ENCODE results near the gene TCAF2. TPM values are rescaled to one million over a fixed set of nuclear protein-coding genes. Genes with fewer than 3 reads are reported as not detected.
"Not testable (repeated sequence)": the region's sequence is repeated elsewhere in the genome, so short reads cannot be mapped to it uniquely, and the experiment has no call there.

Gene TCAF2
- total RNA-seq (9.4 TPM), polyA plus RNA-seq (ENCODE audit: insufficient read depth in 1 of 8, insufficient read length in 8 of 8, low replicate concordance in 1 of 8) (10 to 100 TPM in 5 of 8 donors, 1 to 10 TPM in 3; 6.8 to 14.0 (median 11.5) TPM)
- long read RNA-seq, donor 1, result 0 reads
- long read RNA-seq, donor 2, result 0 reads
- long read RNA-seq, donor 3, partial matches to known transcripts, result 0 of 5 reads
- long read RNA-seq, donor 3, other reads (novel, unspliced or antisense), result 5 of 5 reads
- long read RNA-seq, donor 4, result 0 reads
- long read RNA-seq, donor 5, partial matches to known transcripts, result 7 of 7 reads
- long read RNA-seq, donor 5, other reads (novel, unspliced or antisense), result 0 of 7 reads
- long read RNA-seq, donor 6, partial matches to known transcripts, result 20 of 20 reads
- long read RNA-seq, donor 6, other reads (novel, unspliced or antisense), result 0 of 20 reads
- long read RNA-seq, donor 7, result 0 reads
- long read RNA-seq, donor 8, result 0 reads
- long read RNA-seq, donor 9, partial matches to known transcripts, result 0 of 1 reads
- long read RNA-seq, donor 9, other reads (novel, unspliced or antisense), result 0 of 1 reads
- long read RNA-seq, donor 10, result 0 reads
- long read RNA-seq, donor 11, full-length matches to known transcripts, result 1 of 1 reads
- long read RNA-seq, donor 11, partial matches to known transcripts, result 0 of 1 reads
- long read RNA-seq, donor 11, other reads (novel, unspliced or antisense), result 0 of 1 reads

- DNase-seq; H3K4me3 ChIP-seq (ENCODE audit: low read length); H3K27me3 ChIP-seq (ENCODE audit: control insufficient read depth, insufficient read depth, low read length); H3K36me3 ChIP-seq (ENCODE audit: control insufficient read depth, insufficient read depth, low read length); H3K9me3 ChIP-seq (replicated peaks; ENCODE audit: control insufficient read depth, low read depth, low read length); H3K27ac ChIP-seq (ENCODE audit: low read length); H3K4me1 ChIP-seq (ENCODE audit: control insufficient read depth, insufficient read depth, low read length): not testable (repeated sequence)
- WGBS (ENCODE audit: insufficient coverage), result no CpG with 5 or more reads among the region's 38 CpGs
These were observed at the start of gene TCAF2 for GRCh38 chr7:143620646-143621045. TSS of gene TCAF2 (plus strand) at chr7:143620974.

- H3K4me3 ChIP-seq (ENCODE audit: low read length); H3K9me3 ChIP-seq (replicated peaks; ENCODE audit: control insufficient read depth, low read depth, low read length); H3K4me1 ChIP-seq (ENCODE audit: control insufficient read depth, insufficient read depth, low read length); DNase-seq; H3K27ac ChIP-seq (ENCODE audit: low read length); H3K27me3 ChIP-seq (ENCODE audit: control insufficient read depth, insufficient read depth, low read length); H3K36me3 ChIP-seq (ENCODE audit: control insufficient read depth, insufficient read depth, low read length): not testable (repeated sequence)
- WGBS (ENCODE audit: insufficient coverage), result no CpG with 5 or more reads among the region's 20 CpGs
These were observed 49.3 kb upstream of the TCAF2 start, which contains the start of gene CTAGE15 for GRCh38 chr7:143571501-143571900. TSS of gene CTAGE15 (plus strand) at chr7:143571801. CDS start at chr7:143571818, 17 bp downstream.

GRCh38 chr7:143588183-143588582 is 32.6 kb upstream of the TCAF2 start:
- no CpG with 5 or more reads among the region's 3 CpGs for WGBS (ENCODE audit: insufficient coverage)
- H3K4me1 ChIP-seq (ENCODE audit: control insufficient read depth, insufficient read depth, low read length); H3K36me3 ChIP-seq (ENCODE audit: control insufficient read depth, insufficient read depth, low read length); DNase-seq; H3K4me3 ChIP-seq (ENCODE audit: low read length); H3K27me3 ChIP-seq (ENCODE audit: control insufficient read depth, insufficient read depth, low read length); H3K9me3 ChIP-seq (replicated peaks; ENCODE audit: control insufficient read depth, low read depth, low read length); H3K27ac ChIP-seq (ENCODE audit: low read length): not testable (repeated sequence)

- not testable (repeated sequence) for H3K27ac ChIP-seq (ENCODE audit: low read length); H3K9me3 ChIP-seq (replicated peaks; ENCODE audit: control insufficient read depth, low read depth, low read length); H3K4me1 ChIP-seq (ENCODE audit: control insufficient read depth, insufficient read depth, low read length); DNase-seq; H3K27me3 ChIP-seq (ENCODE audit: control insufficient read depth, insufficient read depth, low read length); H3K36me3 ChIP-seq (ENCODE audit: control insufficient read depth, insufficient read depth, low read length); H3K4me3 ChIP-seq (ENCODE audit: low read length)
These were observed 30.9 kb upstream of the TCAF2 start for GRCh38 chr7:143589897-143590296.

GRCh38 chr7:143598086-143598485 is 22.7 kb upstream of the TCAF2 start:
- not testable (repeated sequence) for H3K9me3 ChIP-seq (replicated peaks; ENCODE audit: control insufficient read depth, low read depth, low read length); H3K27me3 ChIP-seq (ENCODE audit: control insufficient read depth, insufficient read depth, low read length); H3K4me3 ChIP-seq (ENCODE audit: low read length); DNase-seq; H3K36me3 ChIP-seq (ENCODE audit: control insufficient read depth, insufficient read depth, low read length); H3K4me1 ChIP-seq (ENCODE audit: control insufficient read depth, insufficient read depth, low read length); H3K27ac ChIP-seq (ENCODE audit: low read length)
- WGBS (ENCODE audit: insufficient coverage), result no CpG with 5 or more reads among the region's 11 CpGs

GRCh38 chr7:143603549-143603948 is 17.2 kb upstream of the TCAF2 start:
- H3K4me3 ChIP-seq (ENCODE audit: low read length); DNase-seq: not testable (repeated sequence)
- WGBS (ENCODE audit: insufficient coverage), result no CpG with 5 or more reads among the region's 2 CpGs

GRCh38 chr7:143606088-143606487 is 14.7 kb upstream of the TCAF2 start:
- H3K27ac ChIP-seq (ENCODE audit: low read length), result not testable (repeated sequence)
- no CpG with 5 or more reads among the region's 1 CpG for WGBS (ENCODE audit: insufficient coverage)

More at GRCh38 chr7:143603549-143603948, 17.2 kb upstream of the TCAF2 start:
- not testable (repeated sequence) for H3K27me3 ChIP-seq (ENCODE audit: control insufficient read depth, insufficient read depth, low read length); H3K27ac ChIP-seq (ENCODE audit: low read length); H3K9me3 ChIP-seq (replicated peaks; ENCODE audit: control insufficient read depth, low read depth, low read length); H3K4me1 ChIP-seq (ENCODE audit: control insufficient read depth, insufficient read depth, low read length); H3K36me3 ChIP-seq (ENCODE audit: control insufficient read depth, insufficient read depth, low read length)

GRCh38 chr7:143615545-143615944 is 5.2 kb upstream of the TCAF2 start:
- no CpG with 5 or more reads among the region's 6 CpGs for WGBS (ENCODE audit: insufficient coverage)
- not testable (repeated sequence) for H3K36me3 ChIP-seq (ENCODE audit: control insufficient read depth, insufficient read depth, low read length); H3K27me3 ChIP-seq (ENCODE audit: control insufficient read depth, insufficient read depth, low read length); H3K27ac ChIP-seq (ENCODE audit: low read length); H3K4me1 ChIP-seq (ENCODE audit: control insufficient read depth, insufficient read depth, low read length); H3K9me3 ChIP-seq (replicated peaks; ENCODE audit: control insufficient read depth, low read depth, low read length); H3K4me3 ChIP-seq (ENCODE audit: low read length)
- peak; percentile 0 for DNase-seq

More at GRCh38 chr7:143606088-143606487, 14.7 kb upstream of the TCAF2 start:
- H3K36me3 ChIP-seq (ENCODE audit: control insufficient read depth, insufficient read depth, low read length); H3K9me3 ChIP-seq (replicated peaks; ENCODE audit: control insufficient read depth, low read depth, low read length); DNase-seq; H3K4me3 ChIP-seq (ENCODE audit: low read length); H3K27me3 ChIP-seq (ENCODE audit: control insufficient read depth, insufficient read depth, low read length); H3K4me1 ChIP-seq (ENCODE audit: control insufficient read depth, insufficient read depth, low read length): not testable (repeated sequence)

GRCh38 chr7:143617204-143617603 is 3.6 kb upstream of the TCAF2 start:
- not testable (repeated sequence) for H3K36me3 ChIP-seq (ENCODE audit: control insufficient read depth, insufficient read depth, low read length); DNase-seq; H3K4me3 ChIP-seq (ENCODE audit: low read length); H3K9me3 ChIP-seq (replicated peaks; ENCODE audit: control insufficient read depth, low read depth, low read length); H3K27ac ChIP-seq (ENCODE audit: low read length); H3K27me3 ChIP-seq (ENCODE audit: control insufficient read depth, insufficient read depth, low read length); H3K4me1 ChIP-seq (ENCODE audit: control insufficient read depth, insufficient read depth, low read length)
- no CpG with 5 or more reads among the region's 1 CpG for WGBS (ENCODE audit: insufficient coverage)

- not testable (repeated sequence) for DNase-seq; H3K4me1 ChIP-seq (ENCODE audit: control insufficient read depth, insufficient read depth, low read length); H3K27ac ChIP-seq (ENCODE audit: low read length); H3K36me3 ChIP-seq (ENCODE audit: control insufficient read depth, insufficient read depth, low read length); H3K27me3 ChIP-seq (ENCODE audit: control insufficient read depth, insufficient read depth, low read length); H3K4me3 ChIP-seq (ENCODE audit: low read length); H3K9me3 ChIP-seq (replicated peaks; ENCODE audit: control insufficient read depth, low read depth, low read length)
- no CpG with 5 or more reads among the region's 23 CpGs for WGBS (ENCODE audit: insufficient coverage)
These were observed 716 bp upstream of the TCAF2 start for GRCh38 chr7:143620058-143620457.

Data from muscle of leg (tissue), 16 donors.